ENCODE data around the gene DGKA.
A peak's percentile ranks its signal among the peaks of the same experiment; 100 is the strongest.

DGKA gene

GRCh38 chr12:55931780-55932550, 1.0 kb downstream of the DGKA start:
- no peak for DNase-seq

GRCh38 chr12:55932551-55932910, 1.6 kb downstream of the DGKA start:
- DNase-seq = no peak

- DNase-seq = no peak
Measured at GRCh38 chr12:55933169-55933798, 2.3 kb downstream of the DGKA start.

GRCh38 chr12:55933799-55934742, 3.1 kb downstream of the DGKA start:
- no peak for DNase-seq

- no peak for DNase-seq
Measured at GRCh38 chr12:55934773-55935172, 3.8 kb downstream of the DGKA start.

GRCh38 chr12:55935738-55936151, 4.8 kb downstream of the DGKA start:
- DNase-seq = no peak

GRCh38 chr12:55937981-55938380, 7.0 kb downstream of the DGKA start:
- no peak for DNase-seq

- DNase-seq = no peak
Measured at GRCh38 chr12:55938826-55939501, 8.0 kb downstream of the DGKA start.

GRCh38 chr12:55940065-55940732, 9.2 kb downstream of the DGKA start:
- peak; percentile 72 to 92 for DNase-seq

- DNase-seq = no peak
Measured at GRCh38 chr12:55942055-55942454, 11.1 kb downstream of the DGKA start.

GRCh38 chr12:55942577-55943136, 11.7 kb downstream of the DGKA start:
- no peak for DNase-seq

- no peak for DNase-seq
Measured at GRCh38 chr12:55946553-55946952, 15.6 kb downstream of the DGKA start.

GRCh38 chr12:55955344-55955743, 24.4 kb downstream of the DGKA start:
- no peak for DNase-seq

- no peak for DNase-seq
Measured at GRCh38 chr12:55955800-55956508, 25.0 kb downstream of the DGKA start.

- no peak for DNase-seq
Measured at GRCh38 chr12:55957106-55957859, 26.3 kb downstream of the DGKA start.

- no peak for DNase-seq
Measured at GRCh38 chr12:55963760-55964159, 32.8 kb downstream of the DGKA start.

- no peak for DNase-seq
Measured at GRCh38 chr12:55965240-55965639, 34.3 kb downstream of the DGKA start.

GRCh38 chr12:55965941-55966407, 35.0 kb downstream of the DGKA start, which contains the start of gene PMEL:
Gene PMEL, minus strand, starts transcription at chr12:55966042. Its CDS starts 31 bp downstream, at chr12:55966011.
- DNase-seq = no peak

GRCh38 chr12:55966408-55967281, 35.7 kb downstream of the DGKA start, which contains the start of gene CDK2:
Gene CDK2, plus strand, starts transcription at chr12:55966830. Its CDS starts 179 bp downstream, at chr12:55967009.
- DNase-seq = peak; percentile 73 to 92

Data from inflammatory macrophage treated with lipopolysaccharide for 1 hour (primary cell).